GM19043 (cell line): Measurements from ENCODE around the gene BOK.
"Not testable (repeated sequence)": the region's sequence is repeated elsewhere in the genome, so short reads cannot be mapped to it uniquely, and the experiment has no call there.

Experiments used
- ATAC-seq: cut with Tn5 transposase; IDR thresholded peaks from one replicate; pipeline ENCODE4 v1.9.1; 2021; ENCODE audit warnings: low read depth; ENCODE audit not compliant: unreplicated experiment

The BOK gene

GRCh38 chr2:241554610-241555322 is 3.8 kb upstream of the BOK start:
- ATAC-seq, result no peak

GRCh38 chr2:241555711-241556110 is 2.8 kb upstream of the BOK start:
- ATAC-seq, result no peak

- ATAC-seq, result no peak
Observed at GRCh38 chr2:241556746-241557145, 1.8 kb upstream of the BOK start.

GRCh38 chr2:241559323-241560161 is 997 bp downstream of the BOK start:
- no peak for ATAC-seq

- ATAC-seq, result no peak
Observed at GRCh38 chr2:241560162-241560882, 1.8 kb downstream of the BOK start.

- ATAC-seq, result no peak
Observed at GRCh38 chr2:241560883-241561474, 2.4 kb downstream of the BOK start.

- ATAC-seq, result no peak
Observed at GRCh38 chr2:241561832-241562231, 3.3 kb downstream of the BOK start.

- ATAC-seq, result no peak
Observed at GRCh38 chr2:241562269-241562891, 3.8 kb downstream of the BOK start.

GRCh38 chr2:241563031-241563507 is 4.5 kb downstream of the BOK start:
- ATAC-seq, result no peak

- ATAC-seq, result no peak
Observed at GRCh38 chr2:241563571-241563980, 5.0 kb downstream of the BOK start.

GRCh38 chr2:241563981-241564595 is 5.5 kb downstream of the BOK start:
- no peak for ATAC-seq

GRCh38 chr2:241564596-241565410 is 6.3 kb downstream of the BOK start:
- ATAC-seq, result no peak

- no peak for ATAC-seq
Observed at GRCh38 chr2:241565411-241565810, 6.9 kb downstream of the BOK start.

- ATAC-seq, result not testable (repeated sequence)
Observed at GRCh38 chr2:241566021-241566420, 7.5 kb downstream of the BOK start.

- no peak for ATAC-seq
Observed at GRCh38 chr2:241566468-241566867, 7.9 kb downstream of the BOK start.

GRCh38 chr2:241567266-241567665 is 8.7 kb downstream of the BOK start:
- ATAC-seq, result not testable (repeated sequence)

- no peak for ATAC-seq
Observed at GRCh38 chr2:241567776-241568175, 9.2 kb downstream of the BOK start.

- no peak for ATAC-seq
Observed at GRCh38 chr2:241568726-241569125, 10.2 kb downstream of the BOK start.

GRCh38 chr2:241569831-241570281 is 11.3 kb downstream of the BOK start:
- ATAC-seq, result no peak
